Natural killer cell (primary cell): ENCODE measurements around the gene MSI2. TPM values are rescaled to one million over a fixed set of nuclear protein-coding genes. Genes with fewer than 3 reads are reported as not detected.

Experiments
- ATAC-seq, 3 donors: fragments of 150-1000 bp in 2 of 3; fragments of 200-7000 bp in 1 of 3; cut with Tn5 transposase; 1 replicate in 1 of 3; 2 replicates in 2 of 3; pipeline ENCODE4 v1.10.0; 2021; ENCODE audit warnings: mild to moderate bottlenecking in 2 of 3, moderate library complexity in 2 of 3
- DNase-seq, 2 donors: peaks; one replicate each; pipeline versions ENCODE4 v3.0.0 to v3.0.0-alpha.2; 2013 to 2021; ENCODE audit warnings: mixed read lengths in 1 of 2
- H3K27ac ChIP-seq: one replicate; pipeline ENCODE4 v1.5.1; 2013; ENCODE audit warnings: mild to moderate bottlenecking, low read length
- H3K27me3 ChIP-seq: one replicate; pipeline ENCODE4 v1.6.1; 2013; ENCODE audit warnings: low read length; ENCODE audit not compliant: control insufficient read depth, insufficient read depth
- H3K36me3 ChIP-seq: one replicate; pipeline ENCODE4 v1.6.1; 2013; ENCODE audit warnings: low read length; ENCODE audit not compliant: control insufficient read depth, insufficient read depth
- H3K4me1 ChIP-seq: one replicate; pipeline ENCODE4 v1.6.1; 2013; ENCODE audit warnings: low read length; ENCODE audit not compliant: control insufficient read depth, insufficient read depth
- H3K4me3 ChIP-seq: one replicate; pipeline ENCODE4 v1.5.1; 2013; ENCODE audit warnings: low read length
- H3K9me3 ChIP-seq: one replicate; pipeline ENCODE4 v1.6.1; 2013; ENCODE audit warnings: low read length; ENCODE audit not compliant: control insufficient read depth, insufficient read depth
- H3K27ac Mint-ChIP-seq, 2 donors: one replicate each; pipeline ENCODE4 v1.8.0; 2022; ENCODE audit warnings: mild to moderate bottlenecking in 2 of 2, mixed read lengths in 2 of 2, moderate library complexity in 1 of 2
- H3K27me3 Mint-ChIP-seq, 2 donors: one replicate each; pipeline ENCODE4 v1.8.0; 2022; ENCODE audit warnings: low read depth in 2 of 2, mixed read lengths in 2 of 2
- H3K36me3 Mint-ChIP-seq: one replicate; pipeline ENCODE4 v1.8.0; 2022; ENCODE audit warnings: mixed read lengths
- H3K4me1 Mint-ChIP-seq, 2 donors: one replicate each; pipeline ENCODE4 v1.8.0; 2022; ENCODE audit warnings: mixed read lengths in 2 of 2
- H3K4me3 Mint-ChIP-seq: one replicate; pipeline ENCODE4 v1.8.0; 2022; ENCODE audit warnings: mild to moderate bottlenecking, moderate library complexity, mixed read lengths
- H3K9me3 Mint-ChIP-seq, 2 donors: one replicate each; pipeline ENCODE4 v1.8.0; 2022; ENCODE audit warnings: mixed read lengths in 2 of 2
- WGBS: methylation state at CpG from one replicate; pipeline ENCODE4 v1.1.7; 2013; ENCODE audit warnings: missing lambda C conversion rate; ENCODE audit not compliant: insufficient coverage; 5-methylcytosine and 5-hydroxymethylcytosine counted together
- intact Hi-C: fragments of 100-400 bp; cut with micrococcal nuclease; formaldehyde crosslinking; loops from one replicate; pipeline ENCODE4 v1.14.2; 2022
- total RNA-seq, 4 donors: library from RNA; stranded (reverse); fragments of 120-200 nt in 1 of 4; gene quantifications; one replicate each; pipeline versions ENCODE4 v1.2.3 to v1.2.4, GENCODE V29; 2013 to 2022
- TF ChIP-seq, protein P1 (sequence below): fragments of 200-600 bp; IDR thresholded peaks from one replicate; pipeline ENCODE4 v1.8.0; 2022; ENCODE audit warnings: antibody characterized with exemption

MSI2 gene
- total RNA-seq, 3 donors from 2014 or later (not counting 1 experiment from before 2014, with no cell fraction given): 95.5 to 145 (median 96.8) TPM

DNA sequence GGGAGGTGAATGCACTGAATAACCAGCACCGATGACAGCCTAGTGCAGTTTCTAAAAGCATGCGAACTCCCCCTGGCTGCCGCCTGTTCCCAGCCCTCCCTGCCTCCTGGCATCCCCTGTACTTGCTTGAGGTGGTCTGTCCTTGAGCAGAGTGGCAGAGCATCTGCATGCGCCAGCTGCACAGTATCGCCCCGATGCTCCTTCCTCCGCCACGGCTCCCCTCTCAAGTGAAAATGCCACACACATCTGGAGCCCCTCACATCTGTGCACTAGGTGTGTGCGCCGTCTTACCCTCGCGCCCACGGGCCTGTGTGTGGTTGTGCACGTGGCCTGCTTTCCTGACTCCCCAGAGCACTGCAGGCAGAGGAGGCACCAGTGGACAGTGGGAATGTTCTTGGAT, 376.9 kb downstream of the MSI2 start:
- WGBS: 93% methylated on average over 14 of the region's 14 CpGs
- H3K4me1 ChIP-seq: peaks cover 21% of the 10 kb centered on the region
- H3K36me3 Mint-ChIP-seq: no peaks in the 10 kb centered on the region

GRCh38 chr17:57634713-57635465, 378.6 kb downstream of the MSI2 start:
- Histone ChIP-seq H3K27me3 (no peaks in the 10 kb centered on the region), H3K4me3 (no peak overlapping the region), H3K36me3 (peaks cover 3% of the 10 kb centered on the region), H3K27ac (no peak overlapping the region), H3K4me1 (peaks cover 9% of the 10 kb centered on the region), H3K9me3 (no peaks in the 10 kb centered on the region)
- no peak overlapping the region for H3K4me3 Mint-ChIP-seq
- 98% methylated on average over 3 of the region's 4 CpGs for WGBS
- H3K36me3 Mint-ChIP-seq: no peaks in the 10 kb centered on the region
- H3K9me3 Mint-ChIP-seq: no peaks in the 10 kb centered on the region
- H3K4me1 Mint-ChIP-seq: peaks cover 7 to 10% of the 10 kb centered on the region in 2 donors
- ATAC-seq (no peak), DNase-seq (no peak)
- H3K27ac Mint-ChIP-seq: no peak overlapping the region
- intact Hi-C loops: no loop called here
- TF ChIP-seq, protein P1, sequence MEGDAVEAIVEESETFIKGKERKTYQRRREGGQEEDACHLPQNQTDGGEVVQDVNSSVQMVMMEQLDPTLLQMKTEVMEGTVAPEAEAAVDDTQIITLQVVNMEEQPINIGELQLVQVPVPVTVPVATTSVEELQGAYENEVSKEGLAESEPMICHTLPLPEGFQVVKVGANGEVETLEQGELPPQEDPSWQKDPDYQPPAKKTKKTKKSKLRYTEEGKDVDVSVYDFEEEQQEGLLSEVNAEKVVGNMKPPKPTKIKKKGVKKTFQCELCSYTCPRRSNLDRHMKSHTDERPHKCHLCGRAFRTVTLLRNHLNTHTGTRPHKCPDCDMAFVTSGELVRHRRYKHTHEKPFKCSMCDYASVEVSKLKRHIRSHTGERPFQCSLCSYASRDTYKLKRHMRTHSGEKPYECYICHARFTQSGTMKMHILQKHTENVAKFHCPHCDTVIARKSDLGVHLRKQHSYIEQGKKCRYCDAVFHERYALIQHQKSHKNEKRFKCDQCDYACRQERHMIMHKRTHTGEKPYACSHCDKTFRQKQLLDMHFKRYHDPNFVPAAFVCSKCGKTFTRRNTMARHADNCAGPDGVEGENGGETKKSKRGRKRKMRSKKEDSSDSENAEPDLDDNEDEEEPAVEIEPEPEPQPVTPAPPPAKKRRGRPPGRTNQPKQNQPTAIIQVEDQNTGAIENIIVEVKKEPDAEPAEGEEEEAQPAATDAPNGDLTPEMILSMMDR: no peak
- no peaks in the 10 kb centered on the region for H3K27me3 Mint-ChIP-seq

More for the DNA sequence above, 376.9 kb downstream of the MSI2 start:
- H3K9me3 Mint-ChIP-seq: no peaks in the 10 kb centered on the region
- Histone ChIP-seq H3K4me3 (no peak overlapping the region), H3K9me3 (no peaks in the 10 kb centered on the region), H3K27me3 (no peaks in the 10 kb centered on the region), H3K36me3 (peaks cover 2% of the 10 kb centered on the region), H3K27ac (no peak overlapping the region)
- no peak for DNase-seq
- ATAC-seq: no peak
- H3K27me3 Mint-ChIP-seq: no peaks in the 10 kb centered on the region
- H3K4me3 Mint-ChIP-seq: no peak overlapping the region
- no peak overlapping the region for H3K27ac Mint-ChIP-seq
- intact Hi-C loops: no loop called here
- peaks cover 7 to 10% of the 10 kb centered on the region in 2 donors for H3K4me1 Mint-ChIP-seq
- TF ChIP-seq, protein P1: no peak

DNA sequence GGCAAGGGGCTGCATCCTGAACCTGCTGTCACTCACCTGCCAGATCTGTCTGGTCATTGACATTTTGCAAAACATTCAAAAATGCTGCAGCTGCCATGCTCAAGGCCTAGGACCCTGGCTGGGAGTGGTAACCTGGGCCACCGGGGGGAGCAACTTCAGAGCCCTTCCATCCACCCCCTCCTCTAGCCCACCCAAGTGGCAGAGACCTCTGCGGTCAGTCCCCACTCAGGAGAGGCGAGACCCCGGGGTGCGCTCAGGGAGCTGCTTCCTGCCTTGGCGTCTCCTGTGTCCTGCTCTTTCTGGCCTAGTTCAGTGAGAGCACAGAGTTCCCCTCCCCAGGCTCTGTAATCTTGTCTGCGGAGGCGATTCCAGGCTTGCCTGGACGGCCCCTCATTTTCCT, 380.0 kb downstream of the MSI2 start:
- H3K36me3 ChIP-seq: peaks cover 3% of the 10 kb centered on the region
- no peaks in the 10 kb centered on the region for H3K36me3 Mint-ChIP-seq
- peaks cover 5 to 10% of the 10 kb centered on the region in 2 donors for H3K4me1 Mint-ChIP-seq

More for the DNA sequence above, 380.0 kb downstream of the MSI2 start:
- Histone ChIP-seq H3K27ac (no peak overlapping the region), H3K4me1 (peaks cover 1% of the 10 kb centered on the region), H3K9me3 (no peaks in the 10 kb centered on the region), H3K27me3 (no peaks in the 10 kb centered on the region), H3K4me3 (no peak overlapping the region)
- no peak overlapping the region for H3K27ac Mint-ChIP-seq
- no peak overlapping the region for H3K4me3 Mint-ChIP-seq
- TF ChIP-seq, protein P1: no peak
- DNase-seq: no peak
- intact Hi-C loops: no loop called here
- H3K27me3 Mint-ChIP-seq: no peaks in the 10 kb centered on the region
- ATAC-seq: no peak
- 85% methylated on average over 9 of the region's 9 CpGs for WGBS
- H3K9me3 Mint-ChIP-seq: no peaks in the 10 kb centered on the region
